HUES6 (cell line): ENCODE data around the gene UBN2.
"Not testable (repeated sequence)": the region's sequence is repeated elsewhere in the genome, so short reads cannot be mapped to it uniquely, and the experiment has no call there.

Experiments
- H3K27ac ChIP-seq: 2 replicates; pipeline ENCODE4 v1.7.0; 2013; ENCODE audit warnings: low read depth, mild to moderate bottlenecking, low read length, inconsistent platforms
- H3K27me3 ChIP-seq: 2 replicates; pipeline ENCODE4 v1.6.1; 2013; ENCODE audit warnings: low read length; ENCODE audit not compliant: control insufficient read depth, insufficient read depth
- H3K36me3 ChIP-seq: 2 replicates; pipeline ENCODE4 v1.6.1; 2013; ENCODE audit warnings: low read length; ENCODE audit not compliant: control insufficient read depth, insufficient read depth
- H3K4me1 ChIP-seq: 2 replicates; pipeline ENCODE4 v1.6.1; 2013; ENCODE audit warnings: low read length; ENCODE audit not compliant: control insufficient read depth, insufficient read depth
- H3K4me3 ChIP-seq: 2 replicates; pipeline ENCODE4 v1.5.1; 2013; ENCODE audit warnings: low read depth, low read length
- H3K9ac ChIP-seq: one replicate; pipeline ENCODE4 v1.6.1; 2013; ENCODE audit warnings: mild to moderate bottlenecking, low read length
- H3K9me3 ChIP-seq: 2 replicates; pipeline ENCODE4 v1.6.1; 2013; ENCODE audit warnings: low read depth, low read length; ENCODE audit not compliant: control insufficient read depth, insufficient read depth

Gene UBN2

DNA sequence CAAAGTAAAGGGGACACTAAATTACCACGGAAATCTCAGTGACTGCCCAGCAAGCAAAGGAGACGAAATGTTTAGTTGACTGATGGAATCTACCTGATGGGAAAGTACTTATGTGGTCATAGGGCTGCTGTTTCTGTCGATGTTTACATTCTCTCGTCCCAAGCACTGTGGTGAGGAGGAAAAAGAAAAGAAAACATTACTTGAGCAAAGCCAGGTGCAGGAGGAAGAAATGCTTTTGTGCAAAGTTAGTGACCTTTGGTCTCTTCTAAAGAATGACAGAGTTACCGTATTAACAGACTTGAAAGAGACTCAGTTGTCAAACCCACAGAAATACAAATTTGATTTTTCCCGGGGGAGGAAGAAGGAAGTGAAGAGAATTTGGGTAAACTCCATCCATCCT, 66.8 kb downstream of the UBN2 start:
- no peak overlapping the region for H3K9ac ChIP-seq
- H3K27ac ChIP-seq = no peak overlapping the region
- no peaks in the 10 kb centered on the region for H3K9me3 ChIP-seq
- H3K4me3 ChIP-seq = no peak overlapping the region
- H3K36me3 ChIP-seq = peaks cover 57% of the 10 kb centered on the region
- no peaks in the 10 kb centered on the region for H3K4me1 ChIP-seq
- H3K27me3 ChIP-seq = no peaks in the 10 kb centered on the region

DNA sequence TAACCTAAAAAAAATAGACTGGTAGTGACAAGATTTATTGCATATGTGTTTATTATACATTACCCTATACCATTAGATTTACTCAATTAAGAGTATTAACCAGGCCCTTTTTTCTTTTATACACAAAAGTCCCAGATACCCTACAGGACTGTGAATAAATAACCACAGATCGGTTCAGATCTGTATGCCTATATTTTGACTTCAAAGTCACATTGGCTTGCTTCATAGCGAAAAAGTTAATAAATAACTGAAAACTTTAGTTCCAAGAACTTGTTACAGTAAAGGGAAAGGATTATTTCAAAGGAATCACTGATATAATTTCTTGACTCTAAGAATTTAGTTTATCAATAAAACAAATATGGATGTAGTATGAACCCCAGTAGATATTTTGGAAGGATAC, 68.3 kb downstream of the UBN2 start:
- no peak overlapping the region for H3K4me3 ChIP-seq
- no peaks in the 10 kb centered on the region for H3K9me3 ChIP-seq
- H3K36me3 ChIP-seq = peaks cover 44% of the 10 kb centered on the region
- no peak overlapping the region for H3K9ac ChIP-seq
- H3K27ac ChIP-seq = no peak overlapping the region
- no peaks in the 10 kb centered on the region for H3K27me3 ChIP-seq
- no peaks in the 10 kb centered on the region for H3K4me1 ChIP-seq

DNA sequence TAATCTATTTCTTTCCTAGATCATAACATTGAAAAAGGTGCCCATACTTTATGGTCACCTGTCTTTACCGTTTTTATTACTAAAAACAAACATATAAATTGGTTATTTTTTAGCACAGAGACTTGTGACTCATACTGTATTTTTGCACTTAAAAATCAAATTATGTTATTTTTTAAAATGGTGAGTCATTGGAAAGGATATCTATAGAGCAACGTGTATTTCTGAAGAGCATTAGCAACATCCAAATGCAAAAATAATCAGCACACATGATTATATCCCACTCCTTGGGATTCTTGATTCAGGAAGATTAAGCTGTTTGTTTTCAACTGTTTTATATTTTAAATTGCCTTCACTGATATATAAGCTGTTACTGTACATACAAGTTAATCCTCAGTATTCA, 69.4 kb downstream of the UBN2 start:
- H3K4me1 ChIP-seq = no peaks in the 10 kb centered on the region
- H3K27me3 ChIP-seq = no peaks in the 10 kb centered on the region
- no peaks in the 10 kb centered on the region for H3K9me3 ChIP-seq
- H3K9ac ChIP-seq = no peak overlapping the region
- no peak overlapping the region for H3K27ac ChIP-seq
- peaks cover 34% of the 10 kb centered on the region for H3K36me3 ChIP-seq
- no peak overlapping the region for H3K4me3 ChIP-seq

DNA sequence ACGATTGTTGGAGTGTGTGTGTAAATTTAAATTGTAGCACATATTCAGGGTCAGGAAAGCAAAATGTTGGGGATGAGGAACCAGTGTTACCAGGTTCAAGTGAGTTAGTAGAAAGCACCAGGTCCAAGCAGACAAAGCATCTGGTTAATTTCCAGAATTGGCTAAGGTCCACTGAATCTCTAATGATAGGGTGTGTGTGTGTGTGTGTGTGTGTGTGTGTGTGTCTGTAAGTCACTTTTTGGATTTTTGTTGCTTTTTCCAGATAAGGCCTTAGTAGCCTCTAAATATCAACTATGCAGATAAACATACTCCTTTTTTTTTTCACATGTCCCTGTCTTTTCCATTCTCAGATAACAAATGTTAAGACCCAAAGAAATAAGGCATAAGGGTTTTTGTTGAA, 73.5 kb downstream of the UBN2 start:
- Histone ChIP-seq H3K4me3 (no peak overlapping the region), H3K27me3 (no peaks in the 10 kb centered on the region), H3K27ac (no peak overlapping the region), H3K9ac (no peak overlapping the region), H3K9me3 (no peaks in the 10 kb centered on the region), H3K36me3 (peaks cover 25% of the 10 kb centered on the region), H3K4me1 (no peaks in the 10 kb centered on the region)

GRCh38 chr7:139317939-139318505, 87.0 kb downstream of the UBN2 start:
- Histone ChIP-seq H3K4me3 (no peak overlapping the region), H3K27me3 (no peaks in the 10 kb centered on the region), H3K9ac (no peak overlapping the region), H3K36me3 (no peaks in the 10 kb centered on the region), H3K4me1 (no peaks in the 10 kb centered on the region; the same call in 1 of the 2 replicates), H3K9me3 (no peaks in the 10 kb centered on the region), H3K27ac (no peak overlapping the region)

- Histone ChIP-seq H3K27me3 (no peaks in the 10 kb centered on the region), H3K27ac (no peak overlapping the region), H3K9ac (no peak overlapping the region), H3K36me3 (no peaks in the 10 kb centered on the region), H3K9me3 (no peaks in the 10 kb centered on the region), H3K4me1 (no peaks in the 10 kb centered on the region; the same call in 1 of the 2 replicates), H3K4me3 (no peak overlapping the region)
Measured at GRCh38 chr7:139321071-139321745, 90.2 kb downstream of the UBN2 start.

DNA sequence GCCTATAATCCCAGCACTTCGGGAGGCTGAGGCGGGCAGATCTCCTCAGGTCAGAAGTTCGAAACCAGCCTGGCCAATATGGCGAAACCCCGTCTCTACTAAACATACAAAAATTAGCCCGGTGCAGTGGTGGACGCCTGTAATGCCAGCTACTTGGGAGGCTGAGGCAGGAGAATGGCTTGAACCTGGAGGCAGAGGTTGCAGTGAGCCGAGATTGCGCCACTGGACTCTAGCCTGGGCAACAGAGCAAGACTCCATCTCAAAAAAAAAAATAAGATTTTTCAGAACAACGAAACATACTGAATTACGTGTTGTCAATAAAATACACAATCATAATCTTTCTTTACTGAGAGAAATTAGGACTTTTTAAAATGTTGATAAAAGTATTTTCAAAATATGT, 93.7 kb downstream of the UBN2 start:
- not testable (repeated sequence) for H3K9me3 ChIP-seq, H3K4me1 ChIP-seq, H3K4me3 ChIP-seq, H3K27ac ChIP-seq, H3K9ac ChIP-seq, H3K36me3 ChIP-seq, H3K27me3 ChIP-seq

- no peak overlapping the region for H3K4me3 ChIP-seq
- H3K9me3 ChIP-seq = no peaks in the 10 kb centered on the region
- H3K9ac ChIP-seq = no peak overlapping the region
- no peaks in the 10 kb centered on the region for H3K27me3 ChIP-seq
- H3K36me3 ChIP-seq = no peaks in the 10 kb centered on the region
- H3K4me1 ChIP-seq = no peaks in the 10 kb centered on the region
- H3K27ac ChIP-seq = no peak overlapping the region
Measured at GRCh38 chr7:139328375-139328774, 97.3 kb downstream of the UBN2 start.

GRCh38 chr7:139329119-139329518, 98.1 kb downstream of the UBN2 start:
- Histone ChIP-seq H3K9ac (no peak overlapping the region), H3K9me3 (no peaks in the 10 kb centered on the region), H3K4me1 (no peaks in the 10 kb centered on the region), H3K36me3 (no peaks in the 10 kb centered on the region), H3K27ac (no peak overlapping the region), H3K4me3 (no peak overlapping the region), H3K27me3 (no peaks in the 10 kb centered on the region)

- no peak overlapping the region for H3K9ac ChIP-seq
- no peaks in the 10 kb centered on the region for H3K36me3 ChIP-seq
- H3K27ac ChIP-seq = no peak overlapping the region
- H3K9me3 ChIP-seq = no peaks in the 10 kb centered on the region
- no peak overlapping the region for H3K4me3 ChIP-seq
- H3K27me3 ChIP-seq = no peaks in the 10 kb centered on the region
- H3K4me1 ChIP-seq = no peaks in the 10 kb centered on the region
Measured at GRCh38 chr7:139330333-139331030, 99.4 kb downstream of the UBN2 start.

- Histone ChIP-seq H3K4me3 (no peak overlapping the region), H3K36me3 (no peaks in the 10 kb centered on the region), H3K27me3 (no peaks in the 10 kb centered on the region), H3K9ac (no peak overlapping the region), H3K9me3 (no peaks in the 10 kb centered on the region), H3K4me1 (no peaks in the 10 kb centered on the region), H3K27ac (no peak overlapping the region)
Measured at GRCh38 chr7:139332697-139333359, 101.8 kb downstream of the UBN2 start.
